Hematopoietic multipotent progenitor cell (in vitro differentiated cells): ENCODE data around the gene GLB1L2. TPM values are rescaled to one million over a fixed set of nuclear protein-coding genes. Genes with fewer than 3 reads are reported as not detected.

Experiments used
- DNase-seq, 3 donors: peaks; one replicate each; pipeline ENCODE4 v3.0.0-alpha.2; 2011 to 2015; ENCODE audit warnings: low read depth in 2 of 3, low spot score in 2 of 3
- total RNA-seq: library from RNA; depleted of rRNA; stranded (reverse); fragments of >200 nt; gene quantifications from one replicate; pipeline ENCODE4 v1.2.3, GENCODE V29; 2012

The GLB1L2 gene
- total RNA-seq, 1 donor: 1.3 TPM

DNA sequence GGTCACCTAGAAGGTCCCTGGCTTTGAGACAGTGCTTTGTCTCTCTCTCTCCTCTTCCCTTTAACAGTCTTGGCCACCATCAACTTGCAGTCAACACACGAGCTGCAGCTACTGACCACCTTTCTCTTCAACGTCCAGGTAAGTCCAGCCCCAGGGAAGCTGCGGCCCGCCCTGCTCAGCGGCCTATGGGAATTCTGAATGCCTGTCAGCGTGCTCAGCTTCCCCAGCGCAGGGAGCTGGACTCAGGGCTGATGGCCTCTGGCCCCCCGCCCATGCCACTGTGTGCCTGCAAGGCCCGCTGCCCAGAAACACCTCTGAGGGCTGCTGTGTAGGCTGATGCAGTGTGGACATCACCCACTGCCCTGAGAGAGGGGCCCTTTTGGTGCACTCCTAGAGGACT lies 32.5 kb downstream of the GLB1L2 start:
- DNase-seq: no peak

- no peak for DNase-seq
These were observed 33.5 kb downstream of the GLB1L2 start for GRCh38 chr11:134365011-134365925.

DNA sequence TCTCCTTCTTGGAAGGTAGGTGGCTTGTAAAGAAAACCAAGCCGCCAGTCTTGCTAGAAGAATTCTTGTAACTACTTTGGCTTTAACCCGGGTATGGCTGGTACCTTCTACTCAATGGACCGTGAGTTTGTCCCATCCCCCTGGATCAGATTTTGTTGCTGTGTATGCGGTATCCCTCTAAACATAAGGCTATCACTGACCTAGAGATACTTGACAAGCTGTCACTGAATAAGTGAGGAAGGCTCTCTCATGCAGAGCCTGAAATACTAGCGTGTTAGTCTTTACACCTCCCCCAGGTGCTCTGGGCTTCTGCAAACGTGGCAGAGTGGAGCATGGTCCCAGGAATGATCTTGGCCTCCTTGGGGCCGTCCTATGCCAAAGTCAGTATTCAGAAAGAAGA lies 34.5 kb downstream of the GLB1L2 start:
- no peak for DNase-seq

DNA sequence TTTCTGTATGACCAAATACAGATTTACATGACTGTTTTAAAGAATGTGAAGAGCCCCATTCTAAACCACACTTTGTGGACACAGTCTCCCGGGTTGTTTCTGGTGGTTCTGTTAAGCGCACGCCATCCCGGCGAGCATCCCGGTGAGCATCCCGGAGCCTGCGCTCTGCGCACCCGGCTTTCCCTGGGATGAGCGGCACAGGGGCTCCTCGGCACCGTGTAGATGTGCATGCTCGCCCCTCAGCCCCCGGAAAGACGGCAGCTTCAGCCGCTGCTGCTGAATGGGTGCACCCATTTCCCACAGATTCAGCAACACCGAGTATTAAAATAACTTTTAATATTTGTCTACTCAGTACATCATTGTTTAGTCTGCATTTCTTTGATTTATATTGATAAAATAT lies 36.0 kb downstream of the GLB1L2 start:
- DNase-seq: no peak

DNA sequence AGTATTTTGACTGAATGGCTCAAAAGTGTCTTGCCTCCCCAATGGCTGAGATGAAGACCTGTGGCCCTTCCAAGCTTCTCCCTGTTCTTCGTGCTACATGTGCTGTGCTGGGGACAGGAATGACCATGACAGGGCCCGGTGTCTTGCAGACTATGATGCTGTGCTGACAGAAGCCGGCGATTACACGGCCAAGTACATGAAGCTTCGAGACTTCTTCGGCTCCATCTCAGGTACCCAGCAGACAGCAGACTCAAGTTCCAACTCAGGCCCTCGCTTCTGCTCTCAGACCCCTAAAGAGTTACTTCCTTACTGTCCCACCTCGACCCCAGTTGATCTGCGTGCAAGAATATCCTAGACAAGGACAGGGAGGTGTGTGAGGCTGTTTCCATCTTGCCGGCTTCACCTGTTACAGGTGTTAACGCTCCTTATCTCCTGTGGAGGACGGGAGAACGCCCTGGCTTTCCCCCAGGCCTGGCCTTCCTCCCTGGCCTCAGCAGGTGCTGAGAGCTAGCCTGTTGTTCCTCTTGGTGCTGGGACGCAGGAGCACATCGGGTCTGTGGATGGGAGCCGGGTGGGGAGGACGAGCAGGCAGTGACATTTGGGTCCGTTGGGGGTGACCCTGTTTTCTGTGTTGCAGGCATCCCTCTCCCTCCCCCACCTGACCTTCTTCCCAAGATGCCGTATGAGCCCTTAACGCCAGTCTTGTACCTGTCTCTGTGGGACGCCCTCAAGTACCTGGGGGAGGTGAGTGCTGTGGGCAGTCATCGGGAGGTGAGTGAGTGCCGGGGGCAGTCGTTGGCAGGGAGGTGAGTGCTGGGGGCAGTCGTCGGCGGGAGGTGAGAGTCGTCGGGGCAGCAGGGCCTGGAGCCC lies 38.1 kb downstream of the GLB1L2 start:
- DNase-seq: no peak

GRCh38 chr11:134370526-134371435 lies 39.0 kb downstream of the GLB1L2 start:
- no peak for DNase-seq

GRCh38 chr11:134371436-134372185 lies 39.8 kb downstream of the GLB1L2 start:
- DNase-seq: no peak

DNA sequence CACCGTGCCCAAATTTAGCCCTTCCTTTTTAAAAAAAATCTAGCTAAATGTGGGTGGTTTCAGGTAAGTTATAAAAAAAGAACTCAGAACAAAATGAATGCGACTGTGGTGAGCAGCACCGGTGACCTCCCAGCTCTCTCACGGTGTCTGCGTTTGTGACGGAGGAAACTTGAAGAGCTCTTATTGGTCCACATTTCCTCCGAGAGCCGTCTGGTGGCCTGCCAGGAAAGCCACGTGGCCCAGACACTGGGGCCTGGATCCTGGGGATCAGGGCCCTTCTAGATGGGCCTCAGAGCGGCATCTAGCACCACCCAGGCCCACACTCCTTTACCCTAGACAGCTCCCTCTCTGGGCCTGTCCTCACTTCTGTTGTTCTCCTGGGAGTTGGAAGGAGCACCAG lies 40.7 kb downstream of the GLB1L2 start:
- DNase-seq: no peak

- no peak for DNase-seq
These were observed 41.2 kb downstream of the GLB1L2 start for GRCh38 chr11:134372961-134373360.

DNA sequence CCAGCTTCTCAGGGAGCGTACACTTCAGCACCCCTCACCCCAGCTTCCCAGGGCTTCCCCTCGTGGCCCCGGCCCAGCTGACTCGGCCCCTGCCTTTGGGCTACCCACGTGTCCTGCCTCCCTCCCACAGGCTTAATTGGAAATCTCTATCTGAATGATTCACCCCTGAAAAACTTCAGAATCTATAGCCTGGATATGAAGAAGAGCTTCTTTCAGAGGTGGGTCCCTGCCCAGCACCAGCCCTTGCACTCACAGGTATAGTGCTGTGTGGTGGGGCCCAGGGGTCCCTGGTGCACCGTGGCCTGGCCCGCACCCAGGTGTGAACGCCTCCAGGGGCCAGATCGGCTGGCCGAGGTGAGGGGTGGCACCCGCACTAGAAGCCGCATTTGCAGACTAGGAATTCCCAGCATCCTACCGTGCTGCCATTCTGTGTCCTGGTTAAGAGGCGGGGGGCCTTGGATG lies 41.8 kb downstream of the GLB1L2 start:
- DNase-seq: no peak

DNA sequence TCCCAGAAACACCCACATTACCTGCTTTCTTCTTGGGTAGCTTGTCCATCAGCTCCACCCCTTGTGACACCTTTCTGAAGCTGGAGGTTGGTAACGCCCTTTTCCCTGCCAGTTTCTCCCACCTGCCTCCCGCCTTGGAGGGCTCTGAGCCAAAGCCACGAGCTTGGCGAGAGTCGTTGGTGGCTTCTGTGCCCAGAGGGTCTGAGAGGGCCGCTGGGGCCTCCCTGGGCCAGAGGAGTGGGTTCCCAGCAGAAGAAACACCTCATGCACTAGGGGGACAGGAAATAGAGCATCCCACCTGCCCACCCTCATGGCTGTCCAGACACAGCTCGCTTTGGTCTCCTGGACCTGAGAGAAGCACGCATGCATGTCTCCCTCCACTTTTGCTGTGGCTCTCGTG lies 42.4 kb downstream of the GLB1L2 start:
- no peak for DNase-seq

GRCh38 chr11:134374891-134375550 lies 43.2 kb downstream of the GLB1L2 start:
- no peak for DNase-seq

DNA sequence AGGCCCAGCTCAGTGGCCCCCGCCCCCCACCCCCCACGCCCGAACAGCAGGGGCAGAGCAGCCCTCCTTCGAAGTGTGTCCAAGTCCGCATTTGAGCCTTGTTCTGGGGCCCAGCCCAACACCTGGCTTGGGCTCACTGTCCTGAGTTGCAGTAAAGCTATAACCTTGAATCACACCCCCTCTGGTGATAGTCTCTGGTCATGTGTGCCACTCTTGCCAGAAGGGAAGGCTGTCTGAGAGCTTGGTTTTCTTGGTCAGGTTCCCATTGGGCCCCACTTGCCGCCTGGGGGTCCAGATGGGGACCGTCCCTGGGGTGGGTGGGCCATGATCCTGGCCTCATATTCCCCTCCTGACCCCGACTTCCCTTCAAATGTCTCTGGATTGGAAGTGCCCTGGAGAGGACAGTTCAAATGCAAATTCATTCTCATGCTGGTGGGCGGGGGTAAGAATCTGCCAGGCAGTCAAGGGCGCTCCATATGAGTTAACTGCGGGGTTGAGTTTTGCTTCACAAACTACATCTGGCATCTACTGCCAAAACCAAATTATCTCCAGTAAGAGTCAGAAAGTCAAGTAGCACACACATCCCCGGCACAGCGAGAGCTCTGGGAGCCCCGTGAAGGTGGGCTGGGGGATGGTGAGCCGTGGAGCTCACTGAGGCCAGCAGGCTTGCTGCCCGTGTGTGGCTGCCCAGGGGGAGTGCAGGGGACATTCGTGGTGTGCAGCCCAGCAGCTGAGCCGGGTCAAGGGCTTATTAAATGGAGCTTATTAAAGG lies 44.5 kb downstream of the GLB1L2 start:
- no peak for DNase-seq

GRCh38 chr11:134377876-134378275 lies 46.1 kb downstream of the GLB1L2 start:
- no peak for DNase-seq

DNA sequence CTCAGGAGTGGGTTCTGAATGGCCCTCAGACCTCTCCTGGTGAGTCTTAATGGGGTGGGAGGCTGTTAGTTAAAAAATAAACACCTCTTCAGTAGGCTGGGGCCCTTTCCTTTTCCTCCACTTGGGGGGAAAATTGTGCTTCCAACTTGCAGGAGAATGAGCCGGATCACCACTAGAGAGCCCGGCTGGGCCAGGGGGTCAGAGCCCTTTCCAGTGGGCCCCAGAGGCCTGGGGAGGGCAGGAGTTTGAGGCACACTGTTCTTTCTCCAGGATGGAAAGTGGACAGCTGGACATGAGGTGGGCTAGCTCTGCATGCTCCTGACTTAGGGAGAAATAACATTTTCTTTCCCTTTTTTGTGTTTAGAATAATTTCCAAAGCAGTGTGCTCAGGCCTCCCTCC lies 47.5 kb downstream of the GLB1L2 start:
- DNase-seq: no peak

GRCh38 chr11:134380229-134380628 lies 48.4 kb downstream of the GLB1L2 start:
- no peak for DNase-seq

DNA sequence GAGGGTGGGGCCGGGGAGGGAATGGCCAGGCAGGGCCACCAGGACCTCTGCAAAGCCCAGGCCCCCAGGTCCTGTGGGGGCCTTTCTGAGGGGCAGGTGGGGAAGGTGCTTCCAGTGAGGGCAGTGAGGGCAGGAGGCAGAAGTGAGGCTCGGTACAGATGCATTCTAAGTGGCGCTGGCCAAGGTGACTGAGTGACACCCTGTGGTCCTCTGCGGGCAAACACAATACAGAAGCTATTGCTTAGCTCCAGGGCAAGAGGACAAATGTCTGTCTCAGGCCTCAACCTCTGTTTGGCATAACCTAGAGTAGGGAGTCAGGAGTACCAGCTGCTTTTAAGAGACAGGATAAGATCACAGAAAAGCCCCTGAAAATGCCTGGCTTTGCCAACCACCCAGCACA lies 49.0 kb downstream of the GLB1L2 start:
- no peak for DNase-seq

- DNase-seq: no peak
These were observed 50.5 kb downstream of the GLB1L2 start for GRCh38 chr11:134382257-134382656.

DNA sequence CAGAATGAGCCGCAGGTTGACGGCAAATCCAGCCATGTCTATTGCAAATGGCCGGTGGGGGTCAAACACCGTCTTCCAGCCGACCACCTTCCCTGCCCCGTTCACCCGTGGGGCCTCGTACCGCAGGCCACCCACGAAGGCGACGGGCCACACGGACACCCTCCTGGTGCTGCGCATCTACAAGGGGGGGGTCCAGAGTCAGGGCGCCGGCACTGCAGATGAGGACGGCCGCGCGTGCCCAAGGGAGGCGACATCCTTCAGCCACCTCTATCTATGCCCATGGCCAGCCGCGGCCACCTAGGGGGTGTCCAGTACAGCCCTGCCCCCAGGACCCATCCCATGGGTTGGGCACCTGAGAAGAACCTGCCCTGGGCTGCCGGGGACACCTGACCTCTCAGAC lies 51.0 kb downstream of the GLB1L2 start:
- no peak for DNase-seq
